Measurements from ENCODE around the gene CPA1.

CPA1 gene

DNA sequence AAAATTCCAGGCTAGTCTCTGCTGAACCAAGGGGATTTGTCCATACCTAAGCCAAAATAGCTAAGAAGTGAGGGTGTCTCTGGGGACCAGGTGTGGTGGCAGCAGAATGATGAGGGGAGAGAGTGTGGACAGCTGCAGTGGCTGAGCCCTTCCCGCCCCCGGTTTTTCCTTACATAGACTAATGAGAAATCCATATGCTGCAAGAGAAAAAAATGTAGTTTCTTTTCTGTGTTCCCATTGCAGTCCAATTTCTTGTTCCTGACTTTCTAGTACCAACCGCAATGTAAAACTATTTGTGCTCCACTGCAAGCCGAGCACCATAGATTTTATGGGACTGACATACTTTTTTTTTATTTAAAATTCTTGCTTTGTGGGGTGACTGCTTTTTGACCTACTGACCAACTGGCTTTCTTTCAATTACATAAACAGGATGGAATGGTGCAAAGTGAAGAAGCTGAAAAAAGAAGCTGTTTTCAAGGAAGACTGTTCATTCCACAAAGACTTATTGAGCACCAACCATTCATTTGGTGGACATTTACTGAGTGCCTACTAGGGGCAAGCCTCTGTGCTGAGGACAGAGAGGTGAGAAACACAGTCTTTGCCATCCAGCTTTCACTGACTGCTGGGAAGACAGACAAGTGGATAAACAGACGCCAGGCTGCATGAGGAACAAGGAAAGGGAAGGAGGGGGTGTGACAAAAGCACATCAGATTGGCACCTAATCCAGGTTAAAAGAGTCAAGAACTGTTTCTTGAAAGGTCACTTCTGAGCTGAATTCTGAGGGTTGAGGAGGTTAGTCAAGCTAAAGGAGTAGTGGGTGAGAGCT is 50.8 kb downstream of the CPA1 start:
- DNase-seq: no peak

DNA sequence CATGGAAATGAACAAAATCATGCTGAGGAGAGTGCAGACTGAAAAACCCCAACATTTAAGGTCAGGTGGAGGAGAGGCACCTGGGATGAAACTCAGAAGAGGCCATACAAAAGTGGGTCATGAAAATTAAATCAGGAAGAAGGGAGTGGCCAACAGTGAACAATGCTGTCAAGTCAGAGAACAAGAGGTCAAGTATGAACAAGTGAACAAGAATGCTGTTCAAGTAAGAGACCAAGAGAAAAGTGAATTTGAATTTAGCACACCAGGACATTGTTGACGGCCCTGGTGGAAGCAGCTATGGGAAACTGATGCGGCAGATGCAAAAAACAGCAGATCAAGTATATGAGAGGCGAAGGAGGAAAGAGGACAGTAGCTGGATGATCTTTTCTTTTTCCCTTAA is 52.6 kb downstream of the CPA1 start:
- no peak for DNase-seq

DNA sequence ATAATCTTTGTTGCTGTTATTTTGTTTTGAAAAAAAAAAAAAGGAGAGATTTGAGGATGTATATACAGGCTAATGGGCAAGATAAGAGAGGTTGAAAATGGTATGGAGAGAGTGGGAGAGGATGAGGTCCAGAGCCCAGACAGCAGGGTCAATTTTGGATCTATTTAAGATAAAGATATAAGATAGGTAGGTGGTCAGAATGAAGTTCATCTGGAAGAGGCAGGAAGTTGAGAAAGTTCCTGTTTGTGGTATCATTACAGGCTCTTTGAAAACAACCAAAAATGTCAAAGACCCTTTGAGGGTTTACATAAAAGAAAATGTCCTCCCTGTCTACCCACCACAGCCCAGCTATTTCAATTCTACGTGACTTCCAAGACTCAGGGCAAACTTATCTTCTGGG is 53.0 kb downstream of the CPA1 start:
- no peak for DNase-seq

DNA sequence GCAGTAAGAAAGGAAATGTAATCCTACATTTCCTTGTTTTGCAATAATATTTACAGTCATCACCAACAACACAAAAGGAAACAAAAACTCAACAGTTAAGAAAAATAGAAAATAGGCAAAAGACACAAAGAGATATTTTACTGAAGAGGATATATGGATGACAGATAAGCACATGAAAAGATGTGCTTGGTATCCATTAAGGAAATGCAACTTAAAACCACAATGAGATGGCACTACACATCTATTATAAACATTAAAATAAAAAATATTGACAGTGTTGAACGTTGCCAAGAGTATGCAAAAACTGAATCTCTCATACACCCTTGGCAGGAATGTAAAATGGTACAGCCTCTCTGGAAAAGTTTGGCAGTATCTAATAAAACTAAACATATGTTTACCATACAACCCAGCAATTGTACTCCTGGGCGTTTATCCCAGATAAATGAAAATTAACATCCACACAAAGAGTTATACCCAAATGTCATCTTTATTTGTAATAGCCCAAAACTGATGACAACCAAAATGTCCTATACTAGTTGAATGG is 55.1 kb downstream of the CPA1 start:
- DNase-seq: no peak

DNA sequence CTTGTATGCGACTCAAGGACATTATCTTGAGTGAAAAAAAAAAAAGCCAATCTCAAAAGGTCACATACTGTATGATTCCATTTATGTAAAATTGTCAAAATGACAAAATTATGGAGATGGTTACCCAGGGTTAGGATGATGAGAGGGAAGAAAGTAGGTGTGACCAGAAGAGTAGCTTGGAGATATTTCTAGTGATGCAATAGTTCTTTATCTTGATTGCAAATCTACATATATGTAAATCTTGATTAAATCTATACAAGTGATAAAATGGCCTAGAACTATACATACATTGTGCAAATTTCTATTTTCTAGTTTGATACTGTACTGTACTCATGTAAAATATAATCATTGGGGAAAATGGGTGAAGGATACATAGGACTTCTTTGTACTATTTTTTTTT is 56.0 kb downstream of the CPA1 start:
- no peak for DNase-seq
